Measurements from ENCODE around the gene IFT81. TPM values are rescaled to one million over a fixed set of nuclear protein-coding genes. Genes with fewer than 3 reads are reported as not detected.

The IFT81 gene
- total RNA-seq, 1 experiment from 2014 or later = 15.5 TPM

DNA sequence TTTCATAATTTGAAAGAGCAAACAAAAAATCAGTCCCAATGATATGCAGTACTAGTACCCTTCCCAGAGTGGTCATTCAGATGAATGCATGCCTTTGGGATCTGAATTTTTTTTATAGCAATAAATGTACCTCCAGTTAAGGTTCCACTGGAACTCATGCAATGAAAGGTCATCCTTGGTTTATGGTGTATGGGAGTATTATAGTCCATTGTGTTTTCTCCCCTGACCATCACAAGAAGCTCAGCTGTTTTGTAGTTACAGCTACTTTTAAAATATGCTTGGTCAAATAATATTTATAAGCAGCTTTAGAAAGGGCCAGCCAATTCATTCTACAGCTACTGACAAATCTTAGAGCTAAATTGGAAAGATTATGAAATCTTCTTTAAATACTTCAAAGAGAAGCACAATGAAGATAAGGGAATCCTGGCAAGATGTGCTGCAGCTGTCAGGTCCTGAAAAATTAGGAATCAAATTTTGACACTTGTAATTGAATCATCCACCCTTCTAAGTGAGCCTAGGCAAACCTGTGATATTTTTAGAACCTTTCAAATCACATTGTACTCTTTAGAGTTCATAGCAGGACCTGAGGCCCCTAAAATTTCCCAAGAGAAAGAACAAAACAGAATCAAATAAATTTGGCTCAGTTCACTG is 46.5 kb downstream of the IFT81 start:
- no TSS peak for BruUV-seq (replicated peaks)
- no peak overlapping the region for H3K4me3 ChIP-seq (ENCODE audit: low read depth in 2 of 2, low read length in 2 of 2)
- DNase-seq (ENCODE audit: low read depth, low spot score) (no peak), ATAC-seq (no peak)
- no peaks in the 10 kb centered on the region for H3K9me3 ChIP-seq (ENCODE audit: control insufficient read depth, insufficient read depth, low read depth, low read length)
- no peaks in the 10 kb centered on the region for H3K36me3 ChIP-seq (ENCODE audit: control insufficient read depth, insufficient read depth, low read length)
- CTCF ChIA-PET = no interaction called here
- in situ Hi-C loops (cut with HindIII; ENCODE audit: low pct_unique_long_range_greater_than_20kb, low sequenced_read_pairs) (no loop called here), intact Hi-C loops (cut with micrococcal nuclease; ENCODE audit: unreplicated experiment) (no loop called here)
- POLR2A ChIA-PET = no interaction called here
- no peak overlapping the region for H3K27ac ChIP-seq (ENCODE audit: low read length)
- no peaks in the 10 kb centered on the region for H3K4me1 ChIP-seq (ENCODE audit: control insufficient read depth, insufficient read depth, low read length)
- no peaks in the 10 kb centered on the region for H3K27me3 ChIP-seq (ENCODE audit: control insufficient read depth, insufficient read depth, low read length)
- TF ChIP-seq POLR2AphosphoS5 (IDR thresholded peaks at IDR 0.05; ENCODE audit: low read depth, low read length) (no peak), TCF7L2 (IDR thresholded peaks at IDR 0.05; ENCODE audit: low read depth, low read length) (no peak), SIN3A (IDR thresholded peaks at IDR 0.05; ENCODE audit: borderline replicate concordance, insufficient read depth, low read depth, low read length) (no peak)
- TF ChIP-seq, protein P1, sequence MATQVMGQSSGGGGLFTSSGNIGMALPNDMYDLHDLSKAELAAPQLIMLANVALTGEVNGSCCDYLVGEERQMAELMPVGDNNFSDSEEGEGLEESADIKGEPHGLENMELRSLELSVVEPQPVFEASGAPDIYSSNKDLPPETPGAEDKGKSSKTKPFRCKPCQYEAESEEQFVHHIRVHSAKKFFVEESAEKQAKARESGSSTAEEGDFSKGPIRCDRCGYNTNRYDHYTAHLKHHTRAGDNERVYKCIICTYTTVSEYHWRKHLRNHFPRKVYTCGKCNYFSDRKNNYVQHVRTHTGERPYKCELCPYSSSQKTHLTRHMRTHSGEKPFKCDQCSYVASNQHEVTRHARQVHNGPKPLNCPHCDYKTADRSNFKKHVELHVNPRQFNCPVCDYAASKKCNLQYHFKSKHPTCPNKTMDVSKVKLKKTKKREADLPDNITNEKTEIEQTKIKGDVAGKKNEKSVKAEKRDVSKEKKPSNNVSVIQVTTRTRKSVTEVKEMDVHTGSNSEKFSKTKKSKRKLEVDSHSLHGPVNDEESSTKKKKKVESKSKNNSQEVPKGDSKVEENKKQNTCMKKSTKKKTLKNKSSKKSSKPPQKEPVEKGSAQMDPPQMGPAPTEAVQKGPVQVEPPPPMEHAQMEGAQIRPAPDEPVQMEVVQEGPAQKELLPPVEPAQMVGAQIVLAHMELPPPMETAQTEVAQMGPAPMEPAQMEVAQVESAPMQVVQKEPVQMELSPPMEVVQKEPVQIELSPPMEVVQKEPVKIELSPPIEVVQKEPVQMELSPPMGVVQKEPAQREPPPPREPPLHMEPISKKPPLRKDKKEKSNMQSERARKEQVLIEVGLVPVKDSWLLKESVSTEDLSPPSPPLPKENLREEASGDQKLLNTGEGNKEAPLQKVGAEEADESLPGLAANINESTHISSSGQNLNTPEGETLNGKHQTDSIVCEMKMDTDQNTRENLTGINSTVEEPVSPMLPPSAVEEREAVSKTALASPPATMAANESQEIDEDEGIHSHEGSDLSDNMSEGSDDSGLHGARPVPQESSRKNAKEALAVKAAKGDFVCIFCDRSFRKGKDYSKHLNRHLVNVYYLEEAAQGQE (IDR thresholded peaks at IDR 0.05; ENCODE audit: insufficient read depth in 1 of 2, low read depth in 2 of 2, low read length in 1 of 2) = no peak
- TF ChIP-seq, protein P2, sequence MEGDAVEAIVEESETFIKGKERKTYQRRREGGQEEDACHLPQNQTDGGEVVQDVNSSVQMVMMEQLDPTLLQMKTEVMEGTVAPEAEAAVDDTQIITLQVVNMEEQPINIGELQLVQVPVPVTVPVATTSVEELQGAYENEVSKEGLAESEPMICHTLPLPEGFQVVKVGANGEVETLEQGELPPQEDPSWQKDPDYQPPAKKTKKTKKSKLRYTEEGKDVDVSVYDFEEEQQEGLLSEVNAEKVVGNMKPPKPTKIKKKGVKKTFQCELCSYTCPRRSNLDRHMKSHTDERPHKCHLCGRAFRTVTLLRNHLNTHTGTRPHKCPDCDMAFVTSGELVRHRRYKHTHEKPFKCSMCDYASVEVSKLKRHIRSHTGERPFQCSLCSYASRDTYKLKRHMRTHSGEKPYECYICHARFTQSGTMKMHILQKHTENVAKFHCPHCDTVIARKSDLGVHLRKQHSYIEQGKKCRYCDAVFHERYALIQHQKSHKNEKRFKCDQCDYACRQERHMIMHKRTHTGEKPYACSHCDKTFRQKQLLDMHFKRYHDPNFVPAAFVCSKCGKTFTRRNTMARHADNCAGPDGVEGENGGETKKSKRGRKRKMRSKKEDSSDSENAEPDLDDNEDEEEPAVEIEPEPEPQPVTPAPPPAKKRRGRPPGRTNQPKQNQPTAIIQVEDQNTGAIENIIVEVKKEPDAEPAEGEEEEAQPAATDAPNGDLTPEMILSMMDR (IDR thresholded peaks at IDR 0.05) = no peak

DNA sequence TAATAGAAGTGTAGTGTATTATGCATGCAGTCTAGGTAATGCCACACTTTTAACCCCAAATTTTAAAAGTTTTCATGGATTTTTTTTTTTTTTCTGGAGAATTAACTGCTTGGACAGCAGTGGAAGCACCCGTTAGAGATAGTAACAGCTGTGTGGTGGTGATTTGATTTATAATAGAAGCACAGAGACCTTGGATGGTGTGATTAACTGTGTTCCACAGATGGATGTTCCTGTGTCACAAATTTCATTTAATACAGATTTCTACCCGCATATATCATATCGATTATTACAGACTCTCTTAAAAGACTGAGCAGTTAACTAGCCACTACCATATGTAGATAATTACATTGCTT is 47.0 kb downstream of the IFT81 start:
- H3K4me3 ChIP-seq (ENCODE audit: low read depth in 2 of 2, low read length in 2 of 2) = no peak overlapping the region
- TF ChIP-seq, protein P2 (IDR thresholded peaks at IDR 0.05) = no peak
- no peak for TF ChIP-seq SIN3A (IDR thresholded peaks at IDR 0.05; ENCODE audit: borderline replicate concordance, insufficient read depth, low read depth, low read length)
- TF ChIP-seq, protein P1 (IDR thresholded peaks at IDR 0.05; ENCODE audit: insufficient read depth in 1 of 2, low read depth in 2 of 2, low read length in 1 of 2) = no peak
- no peak for TF ChIP-seq POLR2AphosphoS5 (IDR thresholded peaks at IDR 0.05; ENCODE audit: low read depth, low read length)
- TF ChIP-seq TCF7L2 (IDR thresholded peaks at IDR 0.05; ENCODE audit: low read depth, low read length) = no peak
- no peak for DNase-seq (ENCODE audit: low read depth, low spot score)
- POLR2A ChIA-PET = no interaction called here
- CTCF ChIA-PET = no interaction called here
- no peaks in the 10 kb centered on the region for H3K9me3 ChIP-seq (ENCODE audit: control insufficient read depth, insufficient read depth, low read depth, low read length)
- H3K36me3 ChIP-seq (ENCODE audit: control insufficient read depth, insufficient read depth, low read length) = no peaks in the 10 kb centered on the region
- no peaks in the 10 kb centered on the region for H3K27me3 ChIP-seq (ENCODE audit: control insufficient read depth, insufficient read depth, low read length)
- H3K27ac ChIP-seq (ENCODE audit: low read length) = no peak overlapping the region
- in situ Hi-C loops (cut with HindIII; ENCODE audit: low pct_unique_long_range_greater_than_20kb, low sequenced_read_pairs) = no loop called here
- H3K4me1 ChIP-seq (ENCODE audit: control insufficient read depth, insufficient read depth, low read length) = no peaks in the 10 kb centered on the region
- intact Hi-C loops (cut with micrococcal nuclease; ENCODE audit: unreplicated experiment) = no loop called here
- no peak for ATAC-seq
- no TSS peak for BruUV-seq (replicated peaks)

All from Panc1 (cell line).